H9 (cell line): Measurements from ENCODE around the gene TEX48. TPM values are rescaled to one million over a fixed set of nuclear protein-coding genes. Genes with fewer than 3 reads are reported as not detected.

Source experiments
- DNase-seq: peaks from one replicate; pipeline ENCODE4 v3.0.0-alpha.2; 2017
- H2AFZ ChIP-seq: one replicate; pipeline ENCODE4 v1.6.1; 2013; ENCODE audit warnings: mild to moderate bottlenecking, low read length, control low read depth, moderate library complexity
- H2AK5ac ChIP-seq: 2 replicates; pipeline ENCODE4 v1.6.1; 2013; ENCODE audit warnings: low read length, control low read depth, mixed read lengths; ENCODE audit not compliant: insufficient read length
- H2BK120ac ChIP-seq: one replicate; pipeline ENCODE4 v1.6.1; 2013; ENCODE audit warnings: low read depth, mild to moderate bottlenecking, low read length, control low read depth, inconsistent platforms; ENCODE audit not compliant: poor library complexity, severe bottlenecking
- H2BK12ac ChIP-seq: 2 replicates; pipeline ENCODE4 v1.6.1; 2013; ENCODE audit warnings: low read length, control low read depth, mixed read lengths, low read depth; ENCODE audit not compliant: insufficient read length
- H2BK15ac ChIP-seq: 2 replicates; pipeline ENCODE4 v1.6.1; 2013; ENCODE audit warnings: low read depth, low read length, control low read depth
- H2BK20ac ChIP-seq: one replicate; pipeline ENCODE4 v1.6.1; 2013; ENCODE audit warnings: low read depth, mild to moderate bottlenecking, low read length, control low read depth, inconsistent platforms; ENCODE audit not compliant: poor library complexity, severe bottlenecking
- H2BK5ac ChIP-seq: 2 replicates; pipeline ENCODE4 v1.6.1; 2013; ENCODE audit warnings: low read length, control low read depth, mixed read lengths; ENCODE audit not compliant: insufficient read length
- H3K14ac ChIP-seq: 2 replicates; pipeline ENCODE4 v1.6.1; 2013; ENCODE audit warnings: low read length, control low read depth; ENCODE audit not compliant: insufficient read depth
- H3K18ac ChIP-seq: 2 replicates; pipeline ENCODE4 v1.6.1; 2013; ENCODE audit warnings: low read depth, mild to moderate bottlenecking, mixed read lengths, low read length, control low read depth; ENCODE audit not compliant: insufficient read length
- H3K23ac ChIP-seq: 2 replicates; pipeline ENCODE4 v1.6.1; 2013; ENCODE audit warnings: low read length, control low read depth, mixed read lengths, low read depth; ENCODE audit not compliant: insufficient read length
- H3K23me2 ChIP-seq: 2 replicates; pipeline ENCODE4 v1.6.1; 2013; ENCODE audit warnings: low read depth, mild to moderate bottlenecking, mixed read lengths, low read length, control low read depth; ENCODE audit not compliant: insufficient read length, poor library complexity, severe bottlenecking
- H3K27ac ChIP-seq: 2 replicates; pipeline ENCODE4 v1.5.1; 2013; ENCODE audit warnings: low read length, control low read depth, mixed read lengths, low read depth; ENCODE audit not compliant: insufficient read length
- H3K27me3 ChIP-seq: 2 replicates; pipeline ENCODE4 v1.6.1; 2013; ENCODE audit warnings: low read length, control low read depth, inconsistent platforms; ENCODE audit not compliant: insufficient read depth
- H3K4ac ChIP-seq: 2 replicates; pipeline ENCODE4 v1.6.1; 2013; ENCODE audit warnings: low read depth, mild to moderate bottlenecking, control low read depth, inconsistent platforms, low read length, moderate library complexity
- H3K4me1 ChIP-seq: 2 replicates; pipeline ENCODE4 v1.6.1; 2013; ENCODE audit warnings: low read length, control low read depth, inconsistent platforms; ENCODE audit not compliant: insufficient read depth
- H3K4me2 ChIP-seq: 2 replicates; pipeline ENCODE4 v1.6.1; 2013; ENCODE audit warnings: low read length, control low read depth, mixed read lengths; ENCODE audit not compliant: insufficient read length, insufficient read depth
- H3K56ac ChIP-seq: 2 replicates; pipeline ENCODE4 v1.6.1; 2013; ENCODE audit warnings: low read depth, mild to moderate bottlenecking, mixed read lengths, low read length, control low read depth; ENCODE audit not compliant: insufficient read length
- H3K79me1 ChIP-seq: 2 replicates; pipeline ENCODE4 v1.6.1; 2013; ENCODE audit warnings: low read depth, mild to moderate bottlenecking, moderate library complexity, low read length, control low read depth, inconsistent platforms; ENCODE audit not compliant: insufficient read depth, poor library complexity, severe bottlenecking
- H3K79me2 ChIP-seq: 2 replicates; pipeline ENCODE4 v1.6.1; 2013; ENCODE audit warnings: low read length, control low read depth, inconsistent platforms; ENCODE audit not compliant: insufficient read depth
- H3K9ac ChIP-seq: 2 replicates; pipeline ENCODE4 v1.6.1; 2013; ENCODE audit warnings: low read length, control low read depth, mixed read lengths; ENCODE audit not compliant: insufficient read length; ENCODE audit errors: extremely low read depth
- H3K9me3 ChIP-seq: one replicate; pipeline ENCODE4 v1.6.1; 2013; ENCODE audit warnings: low read depth, low read length, inconsistent platforms; ENCODE audit not compliant: control insufficient read depth
- H3T11ph ChIP-seq: one replicate; pipeline ENCODE4 v1.6.1; 2013; ENCODE audit warnings: mild to moderate bottlenecking, low read length, control low read depth, inconsistent platforms
- H4K20me1 ChIP-seq: one replicate; pipeline ENCODE4 v1.6.1; 2013; ENCODE audit not compliant: control insufficient read depth, insufficient read length, insufficient read depth
- H4K5ac ChIP-seq: 2 replicates; pipeline ENCODE4 v1.6.1; 2013; ENCODE audit warnings: low read depth, mild to moderate bottlenecking, mixed read lengths, low read length, control low read depth; ENCODE audit not compliant: insufficient read length
- H4K8ac ChIP-seq: replicated peaks from 2 replicates; pipeline ENCODE4 v1.6.1; 2013; ENCODE audit warnings: low read length, control low read depth, mixed read lengths, low read depth; ENCODE audit not compliant: insufficient read length
- H4K91ac ChIP-seq: 2 replicates; pipeline ENCODE4 v1.6.1; 2013; ENCODE audit warnings: low read depth, mild to moderate bottlenecking, moderate library complexity, mixed read lengths, low read length, control low read depth; ENCODE audit not compliant: insufficient read length
- H3K27ac Mint-ChIP-seq, 3 experiments: 2 replicates in 2 of 3; 3 replicates in 1 of 3; pipeline ENCODE4 v1.8.0; 2020 to 2021; ENCODE audit warnings: mixed read lengths in 3 of 3, mild to moderate bottlenecking in 1 of 3, moderate library complexity in 1 of 3
- H3K27me3 Mint-ChIP-seq: 2 replicates; pipeline ENCODE4 v1.8.0; 2021; ENCODE audit warnings: low read depth, mild to moderate bottlenecking, moderate library complexity, mixed read lengths
- H3K36me3 Mint-ChIP-seq, 3 experiments: 2 replicates in 2 of 3; 3 replicates in 1 of 3; pipeline ENCODE4 v1.8.0; 2020 to 2021; ENCODE audit warnings: low read depth in 3 of 3, mixed read lengths in 3 of 3; ENCODE audit not compliant: insufficient read depth in 1 of 3
- H3K4me1 Mint-ChIP-seq, 2 experiments: 2 replicates each; pipeline ENCODE4 v1.8.0; 2020; ENCODE audit warnings: mixed read lengths in 2 of 2
- H3K4me3 Mint-ChIP-seq, 2 experiments: 2 replicates in 1 of 2; 3 replicates in 1 of 2; pipeline ENCODE4 v1.8.0; 2020 to 2021; ENCODE audit warnings: mild to moderate bottlenecking in 2 of 2, mixed read lengths in 2 of 2, moderate library complexity in 1 of 2
- H3K9me3 Mint-ChIP-seq, 2 experiments: 2 replicates in 1 of 2; 3 replicates in 1 of 2; pipeline ENCODE4 v1.8.0; 2020; ENCODE audit warnings: mild to moderate bottlenecking in 2 of 2, mixed read lengths in 2 of 2, moderate library complexity in 1 of 2
- WGBS: extraction: QIAGEN DNeasy Blood & Tissue Kit; methylation state at CpG from one replicate; pipeline ENCODE4 v1.1.7; 2013; ENCODE audit warnings: missing lambda C conversion rate, low lambda C conversion rate, mixed read lengths; ENCODE audit not compliant: insufficient read length; ENCODE audit errors: extremely low coverage; 5-methylcytosine and 5-hydroxymethylcytosine counted together
- total RNA-seq: library from RNA; stranded (reverse); gene quantifications from 2 replicates; pipeline ENCODE4 v1.2.1, GENCODE V29; 2021
- TF ChIP-seq, protein P1 (sequence below): fragments of 200-600 bp; sonication (generic); conservative IDR thresholded peaks from 3 replicates; pipeline ENCODE4 v1.8.0; 2021; ENCODE audit warnings: antibody characterized with exemption, mild to moderate bottlenecking

Gene TEX48
- total RNA-seq, 1 experiment from 2014 or later, result not detected

DNA sequence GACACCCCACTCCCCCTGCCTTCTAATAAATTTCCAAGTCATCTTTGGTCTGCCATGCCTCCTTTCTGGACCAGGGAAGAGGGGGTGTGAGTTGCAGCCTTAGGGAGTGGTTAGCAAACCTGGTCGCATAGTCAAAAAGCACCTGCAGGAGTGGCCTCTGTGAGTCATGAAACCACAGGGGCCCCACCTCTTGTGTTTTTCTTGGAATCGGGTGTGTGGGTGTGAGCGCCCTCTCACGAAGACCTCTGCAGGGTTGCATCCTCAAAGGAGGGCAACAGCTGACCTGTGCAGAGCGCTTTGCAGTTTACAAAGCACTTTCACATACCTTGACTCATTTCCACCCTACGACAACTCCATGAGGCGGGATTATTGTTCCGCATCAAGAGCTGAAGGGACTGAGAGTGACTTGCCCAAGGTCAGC lies 36.8 kb upstream of the TEX48 start:
- Histone ChIP-seq H3K18ac (no peak overlapping the region), H3K14ac (no peak overlapping the region), H2AK5ac (no peak overlapping the region), H2BK12ac (no peak overlapping the region), H4K8ac (no peak overlapping the region), H3K27ac (no peak overlapping the region), H4K91ac (no peak overlapping the region), H3K4ac (no peak overlapping the region), H3K9ac (no peak overlapping the region), H3K27me3 (no peaks in the 10 kb centered on the region), H3K9me3 (no peaks in the 10 kb centered on the region), H3K23me2 (no peaks in the 10 kb centered on the region), H3K56ac (no peak overlapping the region), H2AFZ (no peak overlapping the region), H4K5ac (no peak overlapping the region), H3K4me2 (no peak overlapping the region), H3K4me1 (no peaks in the 10 kb centered on the region), H2BK5ac (no peak overlapping the region), H2BK120ac (no peak overlapping the region), H3T11ph (no peak overlapping the region), H3K79me2 (no peaks in the 10 kb centered on the region), H4K20me1 (no peaks in the 10 kb centered on the region), H3K23ac (no peak overlapping the region), H3K79me1 (no peaks in the 10 kb centered on the region), H2BK15ac (no peak overlapping the region), H2BK20ac (no peak overlapping the region)
- no CpG with 5 or more reads among the region's 8 CpGs for WGBS
- Mint-ChIP-seq H3K4me3 (no peak overlapping the region), H3K9me3 (peaks cover 0 to 3% of the 10 kb centered on the region in 2 experiments; a peak in 4 of 5 replicates), H3K4me1 (peaks cover 16 to 24% of the 10 kb centered on the region in 2 experiments), H3K27ac (no peak overlapping the region), H3K27me3 (peaks cover 85% of the 10 kb centered on the region), H3K36me3 (no peaks in the 10 kb centered on the region; a peak in 2 of 7 replicates)
- TF ChIP-seq, protein P1, sequence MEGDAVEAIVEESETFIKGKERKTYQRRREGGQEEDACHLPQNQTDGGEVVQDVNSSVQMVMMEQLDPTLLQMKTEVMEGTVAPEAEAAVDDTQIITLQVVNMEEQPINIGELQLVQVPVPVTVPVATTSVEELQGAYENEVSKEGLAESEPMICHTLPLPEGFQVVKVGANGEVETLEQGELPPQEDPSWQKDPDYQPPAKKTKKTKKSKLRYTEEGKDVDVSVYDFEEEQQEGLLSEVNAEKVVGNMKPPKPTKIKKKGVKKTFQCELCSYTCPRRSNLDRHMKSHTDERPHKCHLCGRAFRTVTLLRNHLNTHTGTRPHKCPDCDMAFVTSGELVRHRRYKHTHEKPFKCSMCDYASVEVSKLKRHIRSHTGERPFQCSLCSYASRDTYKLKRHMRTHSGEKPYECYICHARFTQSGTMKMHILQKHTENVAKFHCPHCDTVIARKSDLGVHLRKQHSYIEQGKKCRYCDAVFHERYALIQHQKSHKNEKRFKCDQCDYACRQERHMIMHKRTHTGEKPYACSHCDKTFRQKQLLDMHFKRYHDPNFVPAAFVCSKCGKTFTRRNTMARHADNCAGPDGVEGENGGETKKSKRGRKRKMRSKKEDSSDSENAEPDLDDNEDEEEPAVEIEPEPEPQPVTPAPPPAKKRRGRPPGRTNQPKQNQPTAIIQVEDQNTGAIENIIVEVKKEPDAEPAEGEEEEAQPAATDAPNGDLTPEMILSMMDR, result 0 out of 3 replicates have a peak, but pooled peaks have one; percentile 14
- peak; percentile 34 for DNase-seq
